Measurements from ENCODE around the gene TDRD6. TPM values are rescaled to one million over a fixed set of nuclear protein-coding genes. Genes with fewer than 3 reads are reported as not detected.

TDRD6 gene
- total RNA-seq, 1 experiment from 2014 or later = not detected

GRCh38 chr6:46661483-46661882 lies 26.2 kb upstream of the TDRD6 start:
- ChIA-PET CTCF (no interaction called here), POLR2A (no interaction called here)
- no peak overlapping the region for H3K27ac ChIP-seq (ENCODE audit: low read length)
- in situ Hi-C loops (cut with HindIII; ENCODE audit: low pct_unique_long_range_greater_than_20kb, low sequenced_read_pairs) (no loop called here), intact Hi-C loops (cut with micrococcal nuclease; ENCODE audit: unreplicated experiment) (no loop called here)
- H3K4me1 ChIP-seq (ENCODE audit: control insufficient read depth, insufficient read depth, low read length) = no peaks in the 10 kb centered on the region
- no peaks in the 10 kb centered on the region; the same call in 1 of the 2 replicates for H3K27me3 ChIP-seq (ENCODE audit: control insufficient read depth, insufficient read depth, low read length)
- H3K36me3 ChIP-seq (ENCODE audit: control insufficient read depth, insufficient read depth, low read length) = no peaks in the 10 kb centered on the region
- TF ChIP-seq REST (IDR thresholded peaks at IDR 0.05; ENCODE audit: insufficient read depth in 1 of 2, low read depth in 2 of 2, low read length in 1 of 2) (no peak), CTCF (IDR thresholded peaks at IDR 0.05) (no peak), TCF7L2 (IDR thresholded peaks at IDR 0.05; ENCODE audit: low read depth, low read length) (no peak), SIN3A (IDR thresholded peaks at IDR 0.05; ENCODE audit: borderline replicate concordance, insufficient read depth, low read depth, low read length) (no peak), POLR2AphosphoS5 (IDR thresholded peaks at IDR 0.05; ENCODE audit: low read depth, low read length) (no peak)
- no TSS peak for BruUV-seq (replicated peaks)
- H3K9me3 ChIP-seq (ENCODE audit: control insufficient read depth, insufficient read depth, low read depth, low read length) = no peaks in the 10 kb centered on the region
- ATAC-seq = no peak
- no peak overlapping the region for H3K4me3 ChIP-seq (ENCODE audit: low read depth in 2 of 2, low read length in 2 of 2)
- no peak for DNase-seq (ENCODE audit: low read depth, low spot score)

- no TSS peak for BruUV-seq (replicated peaks)
- ATAC-seq = no peak
- Histone ChIP-seq H3K4me3 (ENCODE audit: low read depth in 2 of 2, low read length in 2 of 2) (no peak overlapping the region), H3K4me1 (ENCODE audit: control insufficient read depth, insufficient read depth, low read length) (no peaks in the 10 kb centered on the region), H3K9me3 (ENCODE audit: control insufficient read depth, insufficient read depth, low read depth, low read length) (no peaks in the 10 kb centered on the region), H3K36me3 (ENCODE audit: control insufficient read depth, insufficient read depth, low read length) (no peaks in the 10 kb centered on the region), H3K27ac (ENCODE audit: low read length) (no peak overlapping the region), H3K27me3 (ENCODE audit: control insufficient read depth, insufficient read depth, low read length) (no peaks in the 10 kb centered on the region)
- in situ Hi-C loops (cut with HindIII; ENCODE audit: low pct_unique_long_range_greater_than_20kb, low sequenced_read_pairs) (no loop called here), intact Hi-C loops (cut with micrococcal nuclease; ENCODE audit: unreplicated experiment) (no loop called here)
- ChIA-PET CTCF (no interaction called here), POLR2A (no interaction called here)
- TF ChIP-seq SIN3A (IDR thresholded peaks at IDR 0.05; ENCODE audit: borderline replicate concordance, insufficient read depth, low read depth, low read length) = no peak
- no peak for TF ChIP-seq REST (IDR thresholded peaks at IDR 0.05; ENCODE audit: insufficient read depth in 1 of 2, low read depth in 2 of 2, low read length in 1 of 2)
- TF ChIP-seq TCF7L2 (IDR thresholded peaks at IDR 0.05; ENCODE audit: low read depth, low read length) = no peak
- no peak for TF ChIP-seq POLR2AphosphoS5 (IDR thresholded peaks at IDR 0.05; ENCODE audit: low read depth, low read length)
- no peak for TF ChIP-seq CTCF (IDR thresholded peaks at IDR 0.05)
- no peak for DNase-seq (ENCODE audit: low read depth, low spot score)
Observed at GRCh38 chr6:46667377-46667776, 20.3 kb upstream of the TDRD6 start.

Data from Panc1 (cell line).